HG02623 (cell line): ENCODE data around the gene OR4C6.

ENCODE experiments used
- ATAC-seq: cut with Tn5 transposase; IDR thresholded peaks from one replicate; pipeline ENCODE4 v1.9.1; 2021; ENCODE audit warnings: moderate library complexity; ENCODE audit not compliant: unreplicated experiment

Gene OR4C6

GRCh38 chr11:55661901-55662300 lies at the start of gene OR4C6:
TSS of gene OR4C6 (plus strand) at chr11:55662201. CDS start at chr11:55665167, 2,966 bp downstream.
- no peak for ATAC-seq

- ATAC-seq = no peak
Measured at GRCh38 chr11:55624531-55624930, 37.5 kb upstream of the OR4C6 start.

- ATAC-seq = no peak
Measured at GRCh38 chr11:55634813-55635212, 27.2 kb upstream of the OR4C6 start, which contains the start of gene OR4P4. TSS of gene OR4P4 (plus strand) at chr11:55635113.

GRCh38 chr11:55648027-55648426 lies 14.0 kb upstream of the OR4C6 start, which contains the start of gene OR4S2:
TSS of gene OR4S2 (plus strand) at chr11:55648327. CDS start at chr11:55650904, 2,577 bp downstream.
- ATAC-seq = no peak

GRCh38 chr11:55652560-55652959 lies 9.4 kb upstream of the OR4C6 start:
- ATAC-seq = no peak

- ATAC-seq = no peak
Measured at GRCh38 chr11:55655096-55655495, 6.9 kb upstream of the OR4C6 start.

GRCh38 chr11:55658031-55658573 lies 3.9 kb upstream of the OR4C6 start:
- ATAC-seq = peak; percentile 97

- peak; percentile 25 for ATAC-seq
Measured at GRCh38 chr11:55658608-55659007, 3.4 kb upstream of the OR4C6 start.

- ATAC-seq = no peak
Measured at GRCh38 chr11:55669376-55669775, 7.4 kb downstream of the OR4C6 start.

GRCh38 chr11:55673860-55674259 lies 11.9 kb downstream of the OR4C6 start:
- ATAC-seq = no peak

GRCh38 chr11:55697817-55698216 lies 35.8 kb downstream of the OR4C6 start:
- peak; percentile 90 for ATAC-seq

GRCh38 chr11:55701429-55701828 lies 39.4 kb downstream of the OR4C6 start:
- ATAC-seq = no peak

GRCh38 chr11:55707029-55707428 lies 45.0 kb downstream of the OR4C6 start:
- ATAC-seq = peak; percentile 64

GRCh38 chr11:55714982-55715888 lies 53.2 kb downstream of the OR4C6 start:
- ATAC-seq = no peak
